Raji (cell line): Measurements from ENCODE around the gene RBM33.

Experiments
- POLR2A ChIP-seq: IDR thresholded peaks from 2 replicates; pipeline ENCODE4 v1.6.1; 2011; ENCODE audit warnings: low read depth, low read length, control low read depth; ENCODE audit not compliant: insufficient read depth

Gene RBM33

DNA sequence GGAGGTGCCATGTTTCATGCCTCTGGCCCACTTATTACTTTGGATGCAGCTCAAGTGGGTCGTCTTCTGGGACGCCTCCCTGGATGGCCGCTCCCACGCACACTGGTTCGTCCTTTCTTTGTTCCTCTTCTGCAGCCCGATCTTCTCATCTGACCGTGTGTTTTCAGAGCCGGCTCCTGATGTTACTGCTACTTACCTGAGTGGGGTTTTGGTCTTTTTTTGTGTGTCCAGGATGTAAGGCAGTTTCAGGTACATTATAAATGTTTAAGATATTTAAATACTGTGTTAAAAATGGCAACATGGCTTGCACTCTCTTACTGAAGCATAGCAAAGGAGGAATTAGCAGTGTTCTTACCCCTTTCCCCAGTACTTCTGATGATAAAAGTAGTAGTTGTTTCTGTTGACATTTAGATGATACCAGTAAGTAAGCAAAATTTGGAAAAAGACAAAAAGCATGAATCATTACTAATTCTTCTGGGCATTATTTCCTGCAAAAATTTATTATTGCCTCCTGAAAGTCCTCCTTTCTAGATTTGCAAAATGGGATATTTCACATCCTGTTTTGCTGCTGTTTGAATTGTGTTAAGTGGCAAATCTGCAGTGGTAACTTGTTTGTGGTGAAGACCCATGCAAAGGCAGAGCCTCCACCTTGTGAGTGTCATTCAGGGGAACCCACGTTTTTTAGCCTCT lies 108.4 kb downstream of the RBM33 start:
- TF ChIP-seq POLR2A = no peak

DNA sequence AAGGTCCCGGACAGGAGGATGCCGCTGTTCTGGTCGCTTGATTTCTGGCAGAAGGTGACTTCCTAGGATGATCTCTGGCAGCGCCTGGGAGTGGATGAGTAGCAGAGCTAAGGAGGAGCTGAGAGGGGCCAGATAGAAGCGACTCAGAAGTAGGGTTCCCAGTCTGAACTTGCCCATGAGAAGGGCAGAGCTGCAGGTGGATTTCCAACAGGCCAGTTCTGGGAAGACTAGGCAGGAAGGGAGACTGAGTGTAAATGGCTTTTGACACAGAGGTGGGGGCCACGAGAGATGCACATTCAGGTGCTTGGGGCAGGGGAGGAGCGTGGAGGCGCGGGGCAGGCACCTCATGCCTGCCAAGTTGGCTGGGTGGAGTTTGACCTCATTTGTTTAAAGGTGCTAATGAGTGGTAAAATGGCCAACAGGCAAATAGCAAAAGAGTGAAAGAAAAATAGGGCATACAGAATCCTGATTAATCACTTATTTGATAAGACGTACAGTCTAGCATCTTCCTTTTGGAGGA lies 109.0 kb downstream of the RBM33 start:
- no peak for TF ChIP-seq POLR2A

DNA sequence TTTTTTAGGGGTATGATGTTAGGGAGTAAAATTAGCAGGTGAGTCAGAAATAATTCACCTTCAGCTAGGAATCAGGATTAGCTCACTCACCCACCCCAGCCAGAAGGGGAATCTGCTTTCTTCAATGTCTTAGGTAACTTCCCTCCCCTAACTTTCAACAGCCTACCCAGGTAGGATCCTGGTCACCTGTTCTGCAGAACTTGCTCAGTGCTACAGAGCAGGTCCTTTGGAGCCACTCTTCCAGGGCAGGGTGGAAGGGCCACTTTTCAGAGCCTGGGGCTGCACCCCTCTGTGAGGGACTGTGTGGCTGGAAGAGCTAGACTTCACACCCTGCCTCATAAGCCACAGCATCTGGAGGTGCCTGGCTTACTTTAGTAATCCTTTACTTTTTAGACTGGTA lies 109.7 kb downstream of the RBM33 start:
- no peak for TF ChIP-seq POLR2A

DNA sequence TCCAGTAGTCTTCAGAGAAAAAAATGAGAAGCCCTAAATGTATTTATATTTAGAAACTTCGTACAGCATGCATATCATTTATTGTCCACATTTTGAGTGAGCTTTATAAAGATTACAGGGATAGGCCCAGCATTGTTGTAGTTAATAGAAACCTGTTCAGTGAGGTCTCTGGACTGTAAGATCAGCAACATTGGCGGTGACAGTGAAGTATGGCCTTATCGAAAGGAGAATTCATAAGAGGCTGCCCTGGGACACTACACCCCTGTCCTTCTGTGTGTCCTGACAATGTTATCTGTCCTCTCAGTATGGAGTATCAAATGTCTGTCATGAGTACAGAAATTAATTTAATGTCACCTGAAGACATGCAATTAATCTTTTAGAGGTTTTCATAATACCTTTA lies 110.6 kb downstream of the RBM33 start:
- TF ChIP-seq POLR2A = no peak

DNA sequence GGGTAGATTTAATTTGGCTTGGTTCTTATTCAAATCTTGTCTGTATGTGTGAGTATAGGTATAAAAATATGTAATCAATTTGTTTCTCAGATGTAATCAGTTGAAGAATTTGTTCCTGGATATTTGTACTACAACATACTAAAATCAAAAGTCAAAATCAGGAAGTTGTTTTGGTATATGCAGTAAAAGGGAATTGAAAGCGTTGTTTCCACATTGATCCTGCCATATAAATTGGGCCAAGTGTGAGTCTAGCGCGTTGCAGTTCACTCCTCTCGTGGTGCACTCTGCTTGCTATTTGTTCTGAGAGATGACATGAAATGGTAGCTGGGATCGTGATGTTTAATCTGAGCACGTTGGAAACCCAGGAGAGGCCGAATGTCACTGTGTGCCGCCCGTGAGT lies 111.9 kb downstream of the RBM33 start:
- TF ChIP-seq POLR2A = no peak

DNA sequence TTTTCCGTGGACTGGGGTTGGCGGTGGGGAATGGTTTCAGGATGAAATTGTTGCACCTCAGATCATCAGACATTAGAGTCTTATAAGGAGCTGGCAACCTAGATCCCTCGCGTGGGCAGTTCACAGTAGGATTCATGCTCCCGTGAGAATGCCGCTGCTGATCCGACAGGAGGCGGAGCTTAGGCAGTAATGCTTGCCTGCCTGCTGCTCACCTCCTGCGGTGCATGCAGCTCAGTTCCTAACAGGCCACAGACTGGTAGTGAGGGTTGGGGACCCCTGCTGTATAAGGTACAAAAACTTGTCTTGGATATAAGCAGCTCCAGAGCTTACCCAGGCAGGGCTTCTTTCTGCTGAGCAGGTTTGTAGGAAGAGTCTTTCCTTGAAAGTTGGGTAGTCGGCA lies 113.9 kb downstream of the RBM33 start:
- TF ChIP-seq POLR2A = no peak

DNA sequence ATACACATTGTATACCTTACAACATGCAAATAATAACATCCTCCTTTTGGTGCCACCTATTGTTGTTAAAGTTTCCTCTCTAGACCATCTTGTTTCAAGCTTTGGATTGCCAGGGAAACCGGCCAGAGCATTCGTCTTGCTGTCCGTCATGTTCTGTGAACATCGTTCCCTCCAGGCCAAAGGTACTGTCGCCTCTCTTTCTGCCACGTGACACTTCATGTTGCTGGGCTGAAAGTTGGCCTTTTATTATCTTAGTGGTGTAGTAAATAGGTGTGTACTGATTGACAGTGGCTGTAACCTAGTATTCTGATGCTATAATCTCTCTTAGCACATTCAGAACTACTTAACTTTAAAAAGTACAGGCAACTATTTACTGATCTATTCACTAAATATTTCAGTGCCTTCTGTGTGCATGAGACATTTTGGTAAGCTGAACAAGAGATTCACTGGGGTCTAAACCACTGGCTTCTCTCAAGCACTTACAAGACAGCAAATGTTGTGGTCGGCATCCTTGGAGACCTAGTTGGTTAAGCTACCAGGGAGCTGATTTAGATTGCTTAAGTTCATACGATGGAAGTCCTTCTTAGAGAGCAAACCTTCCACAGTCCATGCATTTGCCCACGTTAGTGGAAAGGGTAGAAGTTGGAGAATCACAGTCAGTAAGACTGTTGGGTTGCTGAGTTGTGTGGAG lies 115.4 kb downstream of the RBM33 start:
- no peak for TF ChIP-seq POLR2A

DNA sequence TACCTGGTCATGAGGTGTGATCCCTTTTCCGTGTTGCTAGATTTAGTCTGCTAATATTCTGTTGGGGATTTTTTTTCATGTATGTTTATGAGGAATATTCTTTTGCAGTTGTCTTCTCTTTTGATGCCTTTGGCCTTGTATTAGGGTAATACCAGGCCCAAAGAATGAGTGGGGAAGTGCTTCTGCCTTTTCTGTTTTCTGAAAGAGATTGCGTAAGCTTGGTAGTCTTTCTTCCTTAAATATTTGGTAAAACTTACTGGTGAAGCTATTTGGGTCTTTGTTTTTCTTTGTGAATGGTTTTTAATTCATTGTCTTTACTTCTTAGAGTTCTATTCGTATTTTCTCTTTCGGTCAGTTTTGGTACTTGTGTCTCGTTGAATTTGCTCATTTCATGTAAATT lies 116.7 kb downstream of the RBM33 start:
- TF ChIP-seq POLR2A = no peak

DNA sequence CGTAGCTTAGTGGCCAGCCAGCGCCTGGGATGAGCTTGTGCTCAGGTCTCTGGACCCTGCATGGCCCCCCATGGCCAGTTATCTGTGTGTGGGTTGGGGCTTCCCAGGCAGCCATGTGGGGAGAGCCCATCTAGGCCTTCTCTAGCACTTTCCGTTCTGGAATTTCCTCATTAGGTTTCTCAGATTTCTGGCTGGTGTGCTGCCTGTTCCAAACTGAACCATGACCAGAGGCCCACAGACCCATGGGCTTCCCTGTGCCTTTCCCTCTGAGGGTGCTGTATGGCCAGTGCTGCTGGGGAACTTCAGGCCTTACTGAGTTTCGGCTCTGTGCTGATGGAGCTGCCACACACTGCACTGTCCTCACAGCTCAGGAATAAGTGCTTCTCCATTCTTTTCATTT lies 117.6 kb downstream of the RBM33 start:
- TF ChIP-seq POLR2A = no peak

DNA sequence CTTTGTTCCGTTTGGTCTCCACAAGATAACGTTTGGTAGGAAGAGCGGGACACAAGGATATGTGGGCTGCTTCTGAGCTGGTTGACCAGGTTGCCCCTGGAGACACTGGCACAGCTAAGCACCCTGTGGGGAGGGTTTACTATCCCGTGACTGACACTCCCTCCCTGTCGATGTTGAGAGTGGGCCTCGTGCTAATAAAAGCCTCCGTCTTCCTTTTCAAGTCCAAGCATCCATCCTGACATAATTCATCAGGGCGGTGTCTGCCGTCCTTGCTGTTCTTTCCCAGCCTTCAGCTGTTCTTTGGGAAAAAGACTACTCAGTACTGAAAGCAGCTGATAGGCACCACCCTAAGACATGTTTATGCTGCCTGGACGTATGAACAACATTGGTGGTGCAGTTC lies 118.2 kb downstream of the RBM33 start:
- TF ChIP-seq POLR2A = no peak

DNA sequence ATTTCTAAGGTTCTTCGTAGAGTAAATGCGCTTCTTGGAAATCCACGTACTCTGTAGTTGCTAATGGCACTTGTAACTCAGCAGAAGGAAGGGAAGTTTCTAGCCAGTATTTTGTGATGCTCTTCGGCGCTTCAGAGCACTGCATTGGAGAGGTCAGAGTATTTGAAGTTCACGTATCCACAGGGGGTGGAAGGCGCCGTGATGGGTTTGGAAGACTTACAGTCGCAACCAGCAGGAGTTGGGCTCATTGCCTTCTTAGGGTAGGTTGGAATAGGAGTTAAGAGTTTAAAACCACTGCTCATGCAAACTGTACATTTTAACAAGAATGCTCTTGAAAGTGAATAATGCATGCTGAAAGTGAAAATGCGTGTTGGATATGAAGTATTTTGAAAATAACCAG lies 118.7 kb downstream of the RBM33 start:
- no peak for TF ChIP-seq POLR2A

DNA sequence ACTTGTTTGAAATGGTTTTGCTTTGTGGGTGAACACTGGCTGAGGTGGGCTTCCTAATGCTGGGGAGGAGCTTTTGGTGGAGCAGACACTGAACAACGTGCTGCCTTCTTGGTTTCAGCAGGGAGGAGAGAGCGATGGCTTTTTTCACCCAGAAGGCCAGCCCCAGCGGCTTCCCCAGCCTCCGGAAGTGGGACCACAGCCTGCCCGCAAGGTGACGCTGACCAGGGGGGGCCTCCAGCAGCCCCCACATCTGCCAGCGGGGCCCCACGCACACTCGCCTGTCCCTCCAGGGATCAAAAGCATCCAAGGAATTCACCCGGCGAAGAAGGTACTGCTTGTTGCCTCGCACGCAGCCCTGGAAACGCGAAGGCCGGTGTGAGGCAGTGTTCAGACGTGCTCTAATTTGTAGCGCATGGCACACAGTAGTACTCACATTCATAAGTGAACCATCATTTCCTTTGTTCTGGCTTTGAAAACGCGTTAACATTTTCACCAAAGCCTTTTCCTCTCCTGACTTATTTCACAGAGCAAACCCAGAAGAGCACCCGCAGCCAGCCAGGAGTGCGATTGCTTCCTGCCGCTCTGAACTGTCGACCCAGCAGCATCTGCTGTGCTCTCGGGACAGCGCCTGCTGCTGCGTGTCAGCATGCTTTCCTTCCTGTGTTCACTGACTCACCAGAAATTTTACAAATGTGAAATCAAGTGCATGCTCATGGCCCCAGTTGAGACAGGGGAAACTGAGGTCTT lies 119.4 kb downstream of the RBM33 start:
- no peak for TF ChIP-seq POLR2A

DNA sequence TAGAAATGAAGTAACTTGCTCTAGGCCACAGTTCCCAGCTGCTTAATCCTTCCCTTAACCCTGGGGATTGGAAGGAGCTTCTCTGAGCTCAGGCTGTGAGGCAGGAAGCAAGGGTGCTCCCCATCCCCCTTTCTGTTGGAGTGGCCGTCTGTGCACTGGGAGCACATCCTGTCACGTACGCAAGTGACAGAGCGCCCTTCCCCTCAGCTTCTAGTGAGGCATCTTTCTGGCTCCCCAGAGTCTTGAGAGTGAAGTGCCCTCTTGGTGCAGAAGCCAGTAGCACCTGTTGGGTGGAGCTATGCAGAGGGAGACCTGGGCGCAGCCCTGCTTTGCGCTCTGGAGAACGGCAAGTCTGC lies 120.0 kb downstream of the RBM33 start:
- no peak for TF ChIP-seq POLR2A

DNA sequence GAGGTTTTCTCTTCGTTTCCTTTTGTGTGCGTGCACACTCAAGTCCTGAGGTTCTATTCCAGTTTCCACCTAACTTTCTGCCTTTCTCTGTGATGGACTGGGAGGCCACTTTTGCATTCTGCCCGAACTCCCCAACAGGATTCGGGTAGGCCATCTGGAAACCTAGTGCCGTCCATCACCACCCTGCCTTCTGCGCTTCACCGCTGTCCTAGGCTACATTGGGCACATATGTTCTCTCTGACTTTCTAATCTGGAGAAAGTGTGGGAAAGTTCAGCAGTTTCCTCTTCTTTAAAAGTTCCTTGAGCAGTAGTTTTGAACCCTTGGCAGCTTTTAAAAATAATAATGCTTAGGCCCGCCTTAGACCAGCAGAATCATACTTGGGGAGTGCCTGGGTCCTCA lies 121.0 kb downstream of the RBM33 start:
- TF ChIP-seq POLR2A = no peak

DNA sequence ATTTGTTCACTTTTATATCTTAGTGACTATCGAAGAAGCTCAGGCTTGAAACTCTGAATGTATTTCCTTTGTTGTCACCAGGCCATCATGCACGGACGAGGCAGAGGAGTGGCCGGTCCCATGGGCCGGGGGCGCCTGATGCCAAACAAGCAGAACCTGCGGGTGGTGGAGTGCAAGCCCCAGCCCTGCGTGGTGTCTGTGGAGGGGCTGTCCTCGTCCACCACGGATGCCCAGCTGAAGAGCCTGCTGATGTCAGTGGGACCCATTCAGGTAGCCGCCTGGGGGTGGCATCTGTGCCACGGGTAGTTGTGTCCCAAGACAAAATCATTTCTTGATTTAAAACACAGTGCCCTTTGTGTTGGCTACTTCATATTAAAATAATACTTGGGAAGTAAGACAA lies 121.9 kb downstream of the RBM33 start:
- TF ChIP-seq POLR2A = no peak

DNA sequence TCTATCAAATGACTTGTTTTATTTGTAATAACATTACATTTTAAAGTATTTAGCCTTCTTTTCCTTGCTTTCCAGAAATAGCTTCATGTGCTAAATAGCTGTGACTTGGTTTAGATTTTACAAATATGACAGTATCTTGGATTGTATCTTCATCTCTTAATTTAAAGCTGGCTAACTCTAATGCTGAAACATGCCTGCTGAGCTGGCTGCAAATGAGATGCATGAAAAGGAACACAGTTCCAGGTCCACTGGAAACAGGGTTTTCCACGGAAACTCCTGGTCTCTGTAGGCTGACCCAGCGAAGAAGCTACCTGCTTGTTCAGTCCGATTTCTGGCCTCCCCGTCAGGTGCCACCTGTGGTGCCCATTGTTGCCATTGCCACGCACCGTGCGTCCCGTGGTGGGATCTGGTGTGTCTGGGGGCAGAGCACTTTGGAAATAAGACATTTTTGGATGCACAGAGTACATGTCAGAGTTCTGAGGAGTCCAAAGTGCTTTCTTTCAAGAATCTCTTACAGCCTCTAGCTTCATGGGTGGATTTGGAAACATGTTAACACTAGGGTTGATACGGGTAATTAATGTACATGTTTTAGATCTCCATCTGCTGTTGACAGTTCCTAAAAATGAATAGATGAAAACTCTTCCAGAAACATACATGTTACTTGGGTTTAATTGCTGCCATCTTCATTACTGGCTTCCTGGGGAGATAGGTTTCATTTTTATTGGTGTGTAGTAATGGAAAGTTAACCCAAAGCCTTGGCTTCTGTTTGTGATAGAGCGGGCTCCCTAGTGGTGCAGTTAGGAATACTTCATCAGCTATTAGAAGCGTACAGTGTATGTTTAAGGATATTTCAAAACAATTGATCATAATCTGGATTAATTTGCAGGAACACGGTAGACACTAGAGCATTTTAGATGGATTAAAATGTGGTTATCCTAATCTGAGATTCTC lies 122.8 kb downstream of the RBM33 start:
- TF ChIP-seq POLR2A = no peak

DNA sequence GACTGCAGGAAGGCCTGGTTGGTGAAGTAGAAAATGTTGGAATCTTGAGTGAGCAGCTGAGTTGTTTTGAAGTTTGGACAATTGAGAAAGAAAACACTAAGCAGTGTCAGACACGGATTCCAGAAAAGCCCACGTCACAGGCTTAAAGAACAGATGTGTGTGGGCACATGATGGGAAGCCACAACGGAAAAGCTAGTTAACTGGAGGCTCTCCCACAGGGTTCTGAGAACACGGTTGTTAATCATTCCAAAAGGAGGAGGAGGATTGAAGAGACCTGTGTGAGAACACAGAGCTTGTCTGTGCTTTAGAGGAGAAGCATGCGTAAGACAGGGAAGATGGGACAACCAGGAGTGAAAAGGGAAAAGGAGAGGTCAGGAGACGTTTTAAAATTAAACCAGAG lies 125.2 kb downstream of the RBM33 start:
- no peak for TF ChIP-seq POLR2A
